SW480 (cell line): ENCODE measurements around the gene FBXW8.

ENCODE experiments used
- DNase-seq: peaks from one replicate; pipeline ENCODE4 v3.0.0-alpha.2; 2016; ENCODE audit warnings: low spot score

Gene FBXW8

DNA sequence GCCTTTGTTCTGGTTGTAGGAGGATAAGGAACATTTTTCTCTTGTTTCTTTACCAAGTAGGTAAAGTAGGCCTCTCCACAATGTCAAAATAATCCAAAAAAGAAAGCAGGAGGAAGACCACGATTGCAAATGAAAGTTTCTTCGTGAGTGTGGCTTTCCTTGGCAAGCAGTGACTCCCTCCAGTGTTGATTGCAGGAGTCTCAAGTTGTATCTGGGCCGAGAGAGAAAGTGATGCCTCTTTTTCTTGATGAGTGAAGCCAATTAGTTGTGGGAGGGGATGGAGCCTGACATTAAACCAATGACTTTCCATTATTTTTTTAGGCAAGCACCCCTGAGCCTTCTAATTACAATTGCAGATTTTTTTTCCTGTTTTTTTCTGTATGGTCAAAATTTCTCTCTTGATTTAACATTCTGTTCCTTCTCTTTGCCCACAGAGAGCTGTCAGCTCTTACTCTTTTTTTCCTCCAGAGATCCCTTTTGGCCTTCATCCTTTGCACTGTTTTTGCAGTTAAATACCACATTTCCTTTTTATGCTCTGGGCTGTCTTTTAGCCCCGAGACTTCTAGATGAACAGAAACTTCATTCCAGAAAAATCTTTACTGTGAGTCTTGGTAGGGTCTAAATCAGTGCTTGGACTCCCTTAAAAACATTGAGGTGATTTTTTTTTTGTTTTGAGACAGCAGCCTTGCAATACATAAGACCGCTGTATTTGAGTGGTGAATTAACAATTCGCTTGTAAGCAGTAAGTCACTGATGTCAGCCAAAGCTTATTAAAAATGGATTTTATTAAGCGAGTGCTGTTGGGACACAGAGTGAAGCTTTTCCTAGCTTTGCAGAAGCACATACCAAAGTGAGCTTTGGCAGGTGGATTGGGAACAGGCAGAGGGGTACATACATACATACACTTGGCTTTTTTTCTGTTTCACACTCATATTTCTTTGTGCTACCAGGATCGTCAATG is 15.8 kb downstream of the FBXW8 start:
- DNase-seq, result no peak

DNA sequence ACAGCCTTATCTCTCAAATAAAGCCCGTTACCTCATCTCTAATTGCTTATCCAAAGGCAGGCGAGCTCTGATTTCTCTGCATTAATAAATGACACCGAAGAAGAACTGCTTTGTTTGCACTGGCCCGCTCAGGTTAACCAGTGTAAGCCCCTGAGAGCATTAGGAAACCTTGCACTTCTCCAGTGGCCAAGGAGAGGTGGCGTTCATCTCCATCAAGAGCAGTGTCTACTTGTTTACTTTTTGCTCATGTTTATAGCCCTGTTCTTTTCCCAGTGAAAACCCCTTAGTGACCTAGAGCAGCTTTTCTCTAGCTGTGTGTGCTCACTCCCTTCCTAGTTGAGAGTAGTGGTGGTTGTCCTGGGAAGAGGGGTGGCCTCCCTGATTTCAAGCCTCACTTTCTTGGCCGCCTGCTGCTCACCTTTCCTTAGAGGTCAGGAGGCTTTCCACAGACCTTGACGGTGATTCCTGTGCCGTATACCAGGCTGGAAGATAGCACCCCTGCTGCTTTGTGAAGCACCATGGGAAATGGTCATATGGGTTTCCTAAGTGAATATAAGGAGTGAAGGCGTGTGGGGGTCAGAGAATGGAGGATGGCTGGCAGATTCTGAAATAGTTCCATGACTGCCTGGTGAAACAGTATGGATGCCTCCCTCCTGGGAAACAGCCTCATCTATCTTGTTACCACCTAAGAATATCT is 16.6 kb downstream of the FBXW8 start:
- DNase-seq, result no peak

DNA sequence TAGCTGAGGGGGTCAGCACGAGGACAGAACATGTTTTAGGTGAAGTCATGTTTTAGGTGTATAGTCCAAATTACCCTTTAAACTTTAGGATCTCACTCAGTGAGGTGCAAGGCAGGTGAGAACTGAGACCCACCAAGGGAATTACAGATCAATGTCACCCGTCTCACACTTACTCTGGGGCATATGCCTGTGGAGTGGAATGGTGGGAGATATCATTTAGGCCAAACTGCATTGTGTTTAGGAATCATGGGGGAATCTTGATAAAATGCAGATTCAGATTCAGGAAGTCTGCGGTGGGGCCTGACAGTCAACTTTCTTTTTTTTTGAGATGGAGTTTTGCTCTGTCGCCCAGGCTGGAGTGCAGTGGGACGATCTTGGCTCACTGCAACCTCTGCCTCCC is 17.8 kb downstream of the FBXW8 start:
- no peak for DNase-seq

DNA sequence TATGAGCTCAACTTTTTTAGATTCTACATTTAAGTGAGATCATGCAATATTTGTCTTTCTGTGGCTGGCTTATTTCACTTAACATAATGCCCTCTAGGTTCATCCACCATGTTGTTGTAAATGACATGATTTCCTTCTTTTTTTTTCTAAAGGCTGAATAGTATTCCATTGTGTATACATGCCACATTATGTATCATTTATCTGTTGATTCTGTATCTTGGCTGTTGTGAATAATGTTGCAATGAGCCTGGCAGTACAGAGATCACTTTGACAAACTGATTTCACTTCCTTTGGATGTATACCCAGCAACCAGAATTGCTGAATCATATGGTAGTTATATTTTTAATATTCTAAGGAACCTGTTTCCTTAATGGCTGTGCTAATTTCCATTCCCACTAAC is 19.1 kb downstream of the FBXW8 start:
- no peak for DNase-seq

DNA sequence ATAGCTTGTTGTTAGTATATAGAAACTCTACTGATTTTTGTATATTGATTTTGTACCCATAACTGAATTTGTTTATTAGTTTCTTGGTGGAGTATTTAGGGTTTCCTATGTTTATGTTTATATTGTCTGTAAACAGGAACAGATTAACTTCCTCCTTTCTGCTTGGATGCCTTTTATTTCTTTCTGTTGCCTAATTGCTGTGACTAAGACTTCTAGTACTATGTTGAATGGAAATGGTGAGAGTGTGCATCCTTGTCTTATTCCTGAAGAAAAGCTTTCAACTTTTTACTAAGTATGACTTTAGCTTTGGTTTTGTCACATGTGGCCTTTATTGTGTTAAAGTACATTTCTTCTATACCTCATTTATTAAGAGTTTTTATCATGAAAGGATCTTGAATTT is 20.9 kb downstream of the FBXW8 start:
- no peak for DNase-seq

DNA sequence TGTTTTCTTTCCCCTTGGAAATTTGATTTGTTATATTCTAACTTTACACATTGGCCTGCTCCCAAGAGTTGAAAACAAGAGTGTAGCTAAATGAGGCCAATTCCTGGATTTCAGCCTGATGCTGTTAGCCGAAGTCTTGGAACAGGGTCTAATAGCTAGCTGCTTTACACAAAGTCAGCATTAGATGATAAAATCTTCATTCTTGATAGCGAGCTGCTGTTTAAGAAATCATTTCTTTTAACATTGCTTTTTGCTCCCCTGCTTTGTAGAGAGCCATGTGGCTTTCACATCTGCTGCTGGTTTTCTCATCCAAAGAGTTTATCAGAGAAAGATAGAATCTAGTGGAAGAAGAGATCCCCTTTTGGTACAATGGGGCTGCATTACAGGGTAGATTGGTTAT is 22.3 kb downstream of the FBXW8 start:
- no peak for DNase-seq

DNA sequence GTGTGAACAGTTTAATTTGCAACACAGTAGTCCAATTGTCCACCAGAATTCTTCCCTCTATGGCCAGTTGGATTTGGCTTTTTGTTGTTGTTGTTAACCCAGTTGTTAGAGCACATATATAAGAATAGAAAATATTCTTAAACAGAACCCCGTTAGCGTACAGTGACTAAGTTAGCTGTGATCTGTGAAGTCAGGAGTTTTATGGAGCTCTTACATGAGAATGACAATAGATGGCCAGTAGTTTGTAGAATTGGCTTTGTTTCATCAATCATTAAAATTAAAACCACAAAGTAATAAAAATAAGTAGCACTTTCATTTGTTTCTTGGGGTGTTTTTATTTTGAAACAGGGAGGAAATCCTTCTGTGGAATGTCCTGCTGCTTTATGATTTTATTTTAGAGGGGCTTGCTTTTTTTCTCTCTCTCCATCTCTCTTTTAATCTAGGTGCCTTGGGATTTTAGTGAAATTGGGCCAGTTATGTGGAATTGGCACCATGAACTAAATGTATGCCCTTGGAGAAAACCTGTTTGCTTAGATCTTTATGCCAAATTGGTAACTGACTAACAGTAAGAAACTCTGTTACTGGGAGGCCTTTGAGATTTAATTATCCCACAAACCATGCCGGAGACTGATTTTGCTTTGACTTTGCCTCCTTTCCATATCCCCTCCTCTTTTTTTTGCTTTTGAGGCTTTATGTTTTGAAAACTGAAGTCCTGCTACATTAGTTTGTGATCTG is 22.9 kb downstream of the FBXW8 start:
- DNase-seq, result no peak

DNA sequence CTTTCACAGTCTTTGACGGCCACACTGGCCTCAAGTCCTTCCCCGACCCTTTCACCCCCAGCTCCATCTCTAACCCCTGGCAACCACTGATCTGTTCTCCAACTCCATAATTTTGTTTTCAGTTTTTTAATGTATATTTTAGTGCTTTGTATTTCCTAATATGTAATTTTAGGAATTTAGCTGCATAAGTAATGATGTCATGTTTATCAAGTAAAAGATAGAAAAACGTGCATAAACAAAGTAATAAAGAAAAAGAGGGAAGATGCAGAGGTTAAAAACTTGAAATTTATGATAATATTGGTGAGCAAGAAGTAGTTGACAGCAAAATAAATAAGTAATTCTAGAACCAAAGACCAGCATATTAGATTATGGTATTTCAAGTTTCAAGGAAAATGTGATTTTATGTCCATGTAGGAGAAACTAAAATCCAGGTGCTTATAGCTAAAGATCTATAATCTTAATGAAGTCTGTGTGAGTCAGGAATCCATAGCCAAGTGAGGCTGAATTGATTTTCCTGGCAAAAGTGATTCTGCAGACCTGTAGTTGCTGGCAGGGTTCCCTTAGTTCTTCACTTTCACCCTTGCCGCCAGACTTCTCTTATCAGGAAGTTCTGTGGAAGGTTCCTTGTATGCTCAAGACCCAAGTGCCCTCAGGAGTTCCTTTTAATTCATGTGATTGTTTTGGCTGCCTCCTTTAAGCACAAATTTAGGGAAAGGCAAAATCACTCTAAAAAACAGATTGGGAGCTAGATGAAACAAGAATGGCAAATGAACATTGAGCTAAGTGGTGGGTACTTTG is 24.4 kb downstream of the FBXW8 start:
- no peak for DNase-seq

DNA sequence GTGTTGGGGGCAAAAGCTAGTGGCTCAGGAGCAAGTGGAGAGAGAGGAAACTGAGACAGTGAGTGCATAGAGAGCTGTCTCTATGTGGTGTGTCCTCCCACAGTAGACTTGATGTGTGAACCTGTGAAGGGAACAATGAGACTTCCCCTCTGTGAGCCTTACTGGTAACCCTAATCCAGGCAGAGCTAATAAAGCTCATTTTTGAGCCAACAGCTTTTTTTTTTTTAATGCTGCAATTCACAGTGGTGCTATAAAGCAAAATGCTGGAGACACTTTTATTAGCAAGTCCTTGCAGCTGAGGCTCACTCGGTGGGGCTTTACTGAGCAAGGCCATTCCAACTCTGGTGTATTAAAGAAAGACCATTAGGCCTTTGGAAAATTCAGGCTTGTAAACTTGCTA is 26.9 kb downstream of the FBXW8 start:
- no peak for DNase-seq

DNA sequence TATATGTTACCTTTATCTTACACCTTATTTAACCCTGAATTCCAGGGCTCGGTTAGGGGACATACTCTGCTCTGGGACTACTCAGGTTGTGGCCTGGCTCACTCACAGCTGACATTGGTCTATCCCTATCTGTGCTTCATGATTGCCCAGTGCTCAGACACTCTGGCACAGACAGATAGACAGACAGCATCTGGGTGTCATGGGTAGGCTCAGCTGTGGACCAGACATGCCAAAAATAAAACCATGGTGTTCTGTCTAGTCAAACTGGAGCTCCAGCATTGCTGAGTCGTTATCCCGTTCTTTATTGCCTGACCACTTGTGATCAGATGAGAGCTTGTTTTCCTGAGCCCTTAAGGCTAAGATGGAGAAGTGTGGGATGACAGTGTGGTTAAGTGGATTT is 29.0 kb downstream of the FBXW8 start:
- DNase-seq, result no peak

DNA sequence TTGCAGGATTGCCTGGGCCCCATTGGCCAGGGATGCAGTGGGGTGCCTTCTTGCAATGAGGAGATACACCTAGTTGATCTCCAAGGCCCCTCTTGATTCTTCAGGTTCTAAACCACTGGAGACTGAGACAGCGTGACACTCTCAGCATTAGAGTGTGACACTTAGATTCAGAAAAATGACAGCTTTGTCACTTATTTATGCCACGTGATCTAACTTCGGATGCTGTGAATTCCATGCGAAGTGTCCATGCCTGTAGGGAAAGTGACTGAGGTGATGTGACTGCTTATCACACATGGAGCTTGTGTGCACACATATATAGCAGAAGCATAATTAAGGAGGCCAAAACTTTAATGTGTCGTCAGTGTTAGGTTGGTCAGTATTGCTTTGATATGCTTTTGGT is 30.4 kb downstream of the FBXW8 start:
- no peak for DNase-seq

DNA sequence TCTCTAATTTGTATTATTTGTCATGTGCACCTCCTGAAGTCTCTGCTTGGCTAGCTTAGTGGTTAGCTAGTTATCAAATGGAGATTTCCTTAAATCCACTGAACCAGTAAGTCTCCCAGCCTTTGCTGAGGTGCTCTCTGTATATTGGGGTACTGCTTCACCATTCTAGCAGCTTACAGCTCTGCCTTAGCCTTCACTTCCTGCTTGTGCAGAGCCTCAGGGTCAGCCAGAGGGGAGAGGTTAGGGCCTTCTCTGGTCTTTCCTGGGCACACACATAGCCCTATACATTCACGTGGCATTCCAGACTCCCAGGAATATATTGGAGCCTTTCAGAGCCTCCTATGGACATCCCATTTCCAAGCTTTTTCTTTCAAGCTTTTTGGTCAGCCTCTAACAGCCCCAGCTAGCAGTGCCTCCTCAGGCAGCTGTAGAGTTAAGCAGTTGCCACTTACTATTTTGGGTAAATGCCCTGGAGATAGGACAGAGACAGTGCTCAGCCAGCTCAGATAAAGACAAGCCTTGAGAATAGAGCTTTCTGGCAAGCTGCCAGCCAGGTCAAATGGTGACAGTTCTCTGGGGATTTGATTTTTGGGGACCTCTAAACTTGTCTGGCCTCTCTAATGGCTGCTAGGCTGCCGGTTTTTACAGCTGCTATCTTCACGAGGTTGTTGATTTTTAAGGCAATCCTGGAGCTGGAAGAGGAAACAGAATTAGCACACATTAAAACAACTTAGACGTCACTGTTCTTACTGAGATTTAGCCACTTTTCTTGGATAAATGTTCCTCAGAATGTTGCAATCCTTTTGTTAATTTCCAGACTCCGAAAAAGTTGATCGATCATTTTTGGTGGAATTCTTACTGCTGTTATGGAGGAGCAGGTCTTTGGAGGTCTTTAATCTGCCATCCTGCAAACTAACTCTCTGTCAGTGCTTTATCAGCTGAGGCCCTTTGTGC is 32.9 kb downstream of the FBXW8 start:
- DNase-seq, result no peak

DNA sequence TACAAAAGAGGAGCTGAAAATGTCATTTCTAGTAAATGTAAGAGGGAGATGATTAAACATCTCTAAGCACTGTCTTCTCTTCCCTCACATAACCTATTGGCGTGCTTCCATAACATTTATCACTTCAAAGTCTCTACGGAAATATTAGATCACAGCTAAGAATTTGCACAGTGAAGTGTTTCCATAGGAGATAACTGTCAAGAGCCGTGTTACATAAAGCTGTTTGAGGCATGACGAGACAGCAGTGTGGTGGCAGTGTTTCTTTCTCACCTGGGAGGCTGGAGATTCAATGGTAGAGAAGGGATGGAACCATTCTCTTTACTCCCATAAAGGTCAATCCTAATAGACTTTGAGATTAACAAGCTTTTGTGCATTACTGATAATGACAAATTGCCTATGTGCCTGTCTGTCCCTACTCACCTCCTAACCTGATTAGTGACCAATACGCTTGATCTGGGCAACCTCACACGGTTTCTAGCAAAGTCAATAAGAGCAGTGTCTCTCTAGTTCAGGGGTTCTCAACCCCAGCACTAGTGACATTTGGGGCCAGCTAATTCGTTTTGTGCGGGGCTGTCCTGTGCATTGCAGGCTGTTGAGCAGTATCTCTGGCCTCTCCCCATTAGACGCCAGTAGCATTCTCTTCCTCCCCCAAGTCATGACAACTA is 35.3 kb downstream of the FBXW8 start:
- no peak for DNase-seq

DNA sequence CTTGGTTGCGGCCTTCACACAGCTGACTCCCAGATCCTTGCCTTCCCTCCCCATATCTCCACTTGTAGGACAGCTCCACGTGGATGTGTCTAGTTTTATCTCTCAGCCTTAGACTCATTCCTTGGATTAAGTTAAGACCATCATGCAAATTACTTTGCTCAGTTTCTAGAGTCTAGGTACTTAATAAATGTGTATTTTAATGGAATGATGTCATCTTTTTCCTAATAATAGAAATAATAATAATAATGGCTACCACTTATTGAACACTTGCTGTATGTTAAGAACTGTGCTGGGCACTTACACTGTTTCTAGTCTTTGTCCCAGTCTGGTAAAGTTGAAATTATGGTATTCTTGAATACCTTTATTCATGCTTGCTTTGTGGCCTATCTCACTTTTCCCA is 37.5 kb downstream of the FBXW8 start:
- DNase-seq, result no peak

DNA sequence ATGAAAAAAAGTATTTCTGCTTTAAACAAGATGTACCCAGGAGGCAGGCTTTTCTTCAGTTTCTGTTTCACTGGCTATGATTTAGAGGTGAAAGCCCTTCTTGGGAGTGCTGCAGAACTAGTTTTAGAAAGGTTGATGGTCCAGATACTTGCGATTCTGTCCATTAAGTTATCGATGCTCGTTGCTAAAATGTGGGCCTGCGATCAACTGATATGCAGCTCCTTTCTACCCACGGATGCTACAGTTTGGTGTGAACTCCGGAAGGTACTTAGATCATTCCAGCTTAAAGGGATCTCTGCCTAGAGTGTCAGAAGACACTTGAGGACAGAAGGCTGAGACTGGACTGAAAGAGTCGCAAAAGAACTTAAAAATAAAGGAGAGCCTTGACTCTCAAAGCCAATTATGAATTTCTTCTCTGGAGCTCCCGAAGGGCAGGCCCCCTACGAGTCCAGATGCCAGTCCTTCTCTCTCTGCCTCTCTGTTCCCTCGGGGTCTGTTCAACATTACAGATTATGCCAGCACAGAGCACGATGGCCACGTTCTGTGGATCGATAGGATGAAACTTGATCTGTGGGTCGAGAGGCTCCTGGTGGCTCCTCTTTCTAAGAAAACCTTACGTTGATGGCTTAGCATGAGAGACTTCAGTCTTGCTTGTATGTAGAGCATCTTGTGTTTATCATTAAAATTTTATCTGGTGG is 40.0 kb downstream of the FBXW8 start:
- DNase-seq, result no peak

DNA sequence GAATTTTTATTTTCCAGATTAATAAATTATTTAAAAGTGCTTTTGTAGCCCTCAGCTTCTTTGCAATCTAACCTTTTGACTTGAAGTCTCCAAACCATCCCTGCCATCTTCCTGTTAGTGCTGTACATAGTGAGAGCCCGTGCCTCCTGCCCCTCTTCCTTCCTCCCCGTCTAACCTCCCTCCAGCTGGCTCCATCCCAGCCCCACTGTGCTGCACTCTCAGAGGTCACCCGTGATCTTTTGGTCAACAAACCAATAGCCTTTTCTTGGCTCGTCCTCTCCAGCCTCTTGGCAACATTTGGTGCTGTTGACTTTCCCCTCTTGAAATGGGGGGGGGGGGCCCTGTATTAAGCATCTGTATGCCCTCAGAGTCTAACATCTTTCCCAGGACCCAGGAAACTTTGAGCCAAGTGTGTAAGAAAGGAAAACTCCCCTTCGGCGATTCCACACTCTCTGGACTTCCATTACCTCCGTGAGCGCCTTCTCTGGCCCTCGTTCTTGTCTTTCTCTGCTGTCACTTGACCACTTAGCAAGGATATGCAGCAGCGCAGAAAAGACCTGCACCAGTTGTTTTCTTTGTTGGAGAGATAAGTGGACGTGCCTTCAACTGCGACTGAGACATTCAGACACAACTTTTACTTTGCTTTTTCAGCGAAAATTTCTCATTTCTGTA is 44.1 kb downstream of the FBXW8 start:
- no peak for DNase-seq

DNA sequence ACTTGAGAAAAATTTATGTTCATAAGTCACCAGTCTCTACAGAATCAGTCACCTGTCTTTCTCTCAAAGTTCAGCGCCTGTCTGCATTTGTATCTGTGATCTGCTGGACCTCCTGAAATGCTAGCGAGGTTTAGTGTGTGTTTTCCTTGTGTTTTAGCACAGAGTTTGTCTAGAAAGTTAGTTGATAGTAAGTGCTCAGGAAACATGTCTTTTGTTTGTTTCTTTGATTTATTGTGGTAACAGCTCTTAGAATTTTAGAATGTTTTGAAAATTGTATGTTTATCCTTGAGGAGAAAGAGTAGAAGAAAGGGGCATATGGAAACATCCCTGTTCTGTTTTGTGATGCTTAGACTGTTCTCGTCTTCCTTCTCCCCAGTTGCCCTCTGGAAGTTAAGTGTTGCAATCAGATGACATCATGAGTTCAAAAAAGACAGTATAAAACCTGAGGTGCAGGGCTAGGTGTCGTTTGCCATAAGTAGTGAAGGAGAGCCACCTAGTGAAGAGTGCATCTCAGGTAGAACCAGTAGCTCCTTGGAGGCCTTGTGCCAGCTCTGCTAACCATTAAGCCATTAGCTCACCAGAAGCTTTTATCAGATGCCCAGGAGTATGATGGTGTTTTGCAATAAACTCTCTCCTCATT is 44.8 kb downstream of the FBXW8 start:
- peak; percentile 52 for DNase-seq

DNA sequence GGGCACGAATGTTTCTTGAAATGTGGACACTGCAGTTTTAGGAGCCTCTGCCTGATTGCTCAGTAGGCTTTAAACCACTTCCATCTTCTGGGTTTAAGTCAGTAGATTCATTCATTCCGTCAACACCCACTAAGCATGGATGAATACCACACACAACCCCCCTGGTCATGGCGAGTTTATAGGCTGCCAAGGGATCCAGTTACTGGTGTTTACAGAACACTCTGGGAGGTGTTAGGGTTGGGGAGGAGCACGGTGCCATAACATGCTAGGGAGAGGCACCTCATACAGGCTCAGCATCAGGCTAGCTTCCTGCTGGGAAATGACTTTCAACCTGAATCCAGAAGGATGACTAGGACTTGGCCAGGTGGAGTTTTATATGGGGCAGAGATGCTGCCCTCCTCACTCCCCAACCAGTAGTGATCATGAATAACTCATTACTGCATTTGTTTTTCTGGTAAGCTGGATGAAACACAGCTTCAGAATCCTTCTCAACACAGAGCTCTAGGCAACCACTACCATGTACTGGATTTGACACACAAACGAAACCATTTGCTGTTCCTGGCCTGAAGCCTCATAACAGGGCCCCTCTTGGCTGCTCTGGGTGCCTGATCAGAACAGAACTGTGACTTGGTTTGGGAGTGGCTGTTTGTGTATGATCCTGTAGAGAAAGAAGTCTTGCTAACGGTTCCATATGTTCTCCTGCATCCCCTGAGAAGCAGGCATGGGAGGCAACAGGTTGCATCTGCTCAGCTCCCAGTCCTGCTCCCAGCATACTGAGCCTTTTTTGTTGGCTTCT is 47.9 kb downstream of the FBXW8 start:
- no peak for DNase-seq
